ENCODE data around the gene PAQR3. TPM values are rescaled to one million over a fixed set of nuclear protein-coding genes. Genes with fewer than 3 reads are reported as not detected.

PAQR3 gene
- total and polyA plus RNA-seq, 9 of the 15 experiments (the other 6 are each of a cell fraction or from before 2014, with no cell fraction given) = 10.7 to 77.1 (median 31.6) TPM

DNA sequence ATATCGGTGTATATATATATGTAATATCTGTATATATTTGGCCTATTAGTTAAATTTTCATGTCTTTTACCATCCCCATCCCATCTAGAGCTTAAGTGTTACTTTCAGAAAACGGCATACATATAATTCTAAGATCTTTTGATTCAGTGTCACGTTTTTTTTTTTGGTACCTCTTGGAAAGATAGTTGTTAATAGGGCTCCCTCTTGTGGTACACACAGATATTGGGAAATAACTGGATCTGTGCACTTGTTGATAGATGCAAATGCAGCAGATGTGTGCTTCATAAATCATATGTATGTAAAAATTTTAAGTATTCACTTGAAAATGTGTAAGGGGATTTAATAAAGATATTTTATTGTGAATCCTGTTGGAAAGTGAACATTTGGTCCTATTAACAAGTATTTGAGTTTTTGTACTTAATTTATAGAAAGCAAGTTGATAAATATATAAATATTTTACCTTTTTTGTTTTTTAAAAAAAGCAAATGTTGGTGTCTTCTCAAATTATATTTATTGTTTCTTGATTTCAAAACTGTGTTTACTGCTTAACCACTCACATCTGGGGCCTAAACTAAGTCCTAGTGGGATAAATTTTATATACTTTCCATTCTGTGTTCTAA is 74.7 kb downstream of the PAQR3 start (continued):
- no peak for TF ChIP-seq PBX2 (CRISPR knock-in tag; IDR thresholded peaks at IDR 0.05; ENCODE audit: low read depth)
- TF ChIP-seq PBX2 (tag; conservative IDR thresholded peaks at IDR 0.05; ENCODE audit: low read depth) = peak; percentile 43; the same call in 1 of the 2 replicates
- peak; percentile 64 for TF ChIP-seq CEBPB (tag; IDR thresholded peaks at IDR 0.05)
- TF ChIP-seq SAP30 (IDR thresholded peaks at IDR 0.05; ENCODE audit: borderline replicate concordance, insufficient read depth, low read depth, low read length, poor library complexity, severe bottlenecking) = no peak
- peak; percentile 48 to 79 (median 57); a peak in 5 of 6 replicates for TF ChIP-seq CTCF (IDR thresholded peaks at IDR 0.05 in 2 of 3, conservative IDR thresholded peaks at IDR 0.05 in 1 of 3; ENCODE audit: insufficient read depth in 2 of 3, low read depth in 1 of 3, low read length in 3 of 3)
- no peak for TF ChIP-seq ZNF561 (CRISPR knock-in tag; conservative IDR thresholded peaks at IDR 0.05)
- no peak for TF ChIP-seq ELK3 (CRISPR knock-in tag; IDR thresholded peaks at IDR 0.05)
- TF ChIP-seq PTRF (tag; IDR thresholded peaks at IDR 0.05) = no peak
- TF ChIP-seq CTCFL (IDR thresholded peaks at IDR 0.05; ENCODE audit: borderline replicate concordance, insufficient read depth, low read depth, low read length, poor library complexity, severe bottlenecking) = no peak
- no peak for TF ChIP-seq NRF1 (conservative IDR thresholded peaks at IDR 0.05 in 1 of 2, IDR thresholded peaks at IDR 0.05 in 1 of 2)
- TF ChIP-seq RFX1 (IDR thresholded peaks at IDR 0.05) = no peak
- TF ChIP-seq ARNT (IDR thresholded peaks at IDR 0.05) = peak in 1 of 2 experiments; percentile 57; a peak in 1 of 4 replicates
- TF ChIP-seq ZNF384 (IDR thresholded peaks at IDR 0.05; ENCODE audit: low read depth, low read length) = peak; percentile 95
- TF ChIP-seq LCOR (CRISPR knock-in tag; IDR thresholded peaks at IDR 0.05) = no peak
- no peak for TF ChIP-seq ZNF707 (CRISPR knock-in tag; conservative IDR thresholded peaks at IDR 0.05)
- TF ChIP-seq DMBX1 (CRISPR knock-in tag; IDR thresholded peaks at IDR 0.05; ENCODE audit: borderline replicate concordance) = no peak
- TF ChIP-seq BRF1 (IDR thresholded peaks at IDR 0.05; ENCODE audit: borderline replicate concordance, extremely low read depth, insufficient read length) = no peak
- TF ChIP-seq STAT5A (IDR thresholded peaks at IDR 0.05; ENCODE audit: borderline replicate concordance, low read length) = no peak
- no peak for TF ChIP-seq FOS (IDR thresholded peaks at IDR 0.05; ENCODE audit: extremely low read depth, insufficient read length)

All from K562 (cell line).